IMR-90 (cell line): ENCODE data around the gene CHMP3. TPM values are rescaled to one million over a fixed set of nuclear protein-coding genes. Genes with fewer than 3 reads are reported as not detected.

Experiments used
- ATAC-seq: fragments of 200-7000 bp; cut with Tn5 transposase; 2 replicates; pipeline ENCODE4 v1.9.1; 2020; ENCODE audit warnings: low read depth, mild to moderate bottlenecking, moderate library complexity
- BruUV-seq: library from RNA; stranded (reverse); fragments of 400-500 nt; replicated peaks from 2 replicates; lab custom pipeline; 2021; lab: Mats Ljungman, UMichigan
- CTCF ChIA-PET: fragments of 300-600 bp; formaldehyde crosslinking; extraction: SDS; loops from one replicate; lab custom pipeline; 2021; ENCODE audit warnings: antibody characterized with exemption; lab: Yijun Ruan, JAX
- POLR2A ChIA-PET: fragments of 300-600 bp; sonication (Branson Sonifier 250); formaldehyde crosslinking; loops from one replicate; lab custom pipeline; 2022; ENCODE audit warnings: antibody characterized with exemption; ENCODE audit not compliant: unreplicated experiment; lab: Charles Lee
- DNase-seq: peaks from one replicate; pipeline ENCODE4 v3.0.0; 2013
- H2AFZ ChIP-seq: replicated peaks from 2 replicates; pipeline ENCODE3; 2013; ENCODE audit warnings: low read length, mild to moderate bottlenecking; ENCODE audit not compliant: poor library complexity
- H2AK5ac ChIP-seq: 2 replicates; pipeline ENCODE4 v1.6.1; 2013; ENCODE audit warnings: low read depth, low read length, inconsistent platforms
- H2AK9ac ChIP-seq: replicated peaks from 2 replicates; pipeline ENCODE3; 2013; ENCODE audit warnings: mild to moderate bottlenecking, low read depth, low read length, moderate library complexity; ENCODE audit not compliant: poor library complexity
- H2BK120ac ChIP-seq: 2 replicates; pipeline ENCODE4 v1.6.1; 2013; ENCODE audit warnings: low read depth, low read length, inconsistent platforms
- H2BK15ac ChIP-seq: 3 replicates; pipeline ENCODE4 v1.6.1; 2013; ENCODE audit warnings: low read depth, low read length, inconsistent platforms
- H2BK20ac ChIP-seq: 2 replicates; pipeline ENCODE4 v1.6.1; 2013; ENCODE audit warnings: low read depth, mild to moderate bottlenecking, inconsistent platforms, low read length, moderate library complexity
- H2BK5ac ChIP-seq: 2 replicates; pipeline ENCODE4 v1.6.1; 2013; ENCODE audit warnings: mild to moderate bottlenecking, low read depth, low read length, inconsistent platforms; ENCODE audit not compliant: poor library complexity, severe bottlenecking
- H3K14ac ChIP-seq: replicated peaks from 2 replicates; pipeline ENCODE4 v1.6.1; 2013; ENCODE audit warnings: low read depth, low read length, inconsistent platforms
- H3K18ac ChIP-seq: 2 replicates; pipeline ENCODE4 v1.6.1; 2013; ENCODE audit warnings: low read depth, low read length, control low read depth
- H3K23ac ChIP-seq: 2 replicates; pipeline ENCODE4 v1.6.1; 2013; ENCODE audit warnings: low read depth, low read length, inconsistent platforms
- H3K27ac ChIP-seq: 2 replicates; pipeline ENCODE4 v1.5.1; 2013; ENCODE audit warnings: mild to moderate bottlenecking, control low read depth, low read length; ENCODE audit not compliant: insufficient read depth
- H3K27me3 ChIP-seq: 2 replicates; pipeline ENCODE4 v1.6.1; 2013; ENCODE audit warnings: low read length; ENCODE audit not compliant: control insufficient read depth, insufficient read depth
- H3K36me3 ChIP-seq: 2 replicates; pipeline ENCODE4 v1.6.1; 2013; ENCODE audit warnings: low read length, mixed read lengths; ENCODE audit not compliant: control insufficient read depth, insufficient read depth
- H3K4ac ChIP-seq: 2 replicates; pipeline ENCODE4 v1.6.1; 2013; ENCODE audit warnings: low read depth, low read length, inconsistent platforms
- H3K4me1 ChIP-seq: 2 replicates; pipeline ENCODE4 v1.6.1; 2013; ENCODE audit warnings: low read length, mixed read lengths; ENCODE audit not compliant: control insufficient read depth, insufficient read depth
- H3K4me2 ChIP-seq: 2 replicates; pipeline ENCODE4 v1.6.1; 2013; ENCODE audit warnings: low read depth, mild to moderate bottlenecking, control low read depth, low read length, moderate library complexity
- H3K4me3 ChIP-seq: 2 replicates; pipeline ENCODE4 v1.5.1; 2013; ENCODE audit warnings: low read depth, mild to moderate bottlenecking, control low read depth, low read length, moderate library complexity; ENCODE audit not compliant: insufficient read depth
- H3K56ac ChIP-seq: 2 replicates; pipeline ENCODE4 v1.6.1; 2013; ENCODE audit warnings: low read length, inconsistent platforms; ENCODE audit not compliant: insufficient read depth; ENCODE audit errors: extremely low read depth
- H3K79me1 ChIP-seq, 2 experiments: 2 replicates each; pipeline ENCODE4 v1.6.1; 2013; ENCODE audit warnings: low read length in 2 of 2, inconsistent platforms in 1 of 2, low read depth in 1 of 2
- H3K9ac ChIP-seq: 2 replicates; pipeline ENCODE4 v1.6.1; 2013; ENCODE audit warnings: low read depth, low read length, control low read depth
- H3K9me1 ChIP-seq: 2 replicates; pipeline ENCODE4 v1.6.1; 2013; ENCODE audit warnings: low read length, inconsistent platforms; ENCODE audit not compliant: insufficient read depth
- H3K9me3 ChIP-seq: 2 replicates; pipeline ENCODE4 v1.6.1; 2013; ENCODE audit warnings: low read length; ENCODE audit not compliant: control insufficient read depth, insufficient read depth
- H4K20me1 ChIP-seq: 2 replicates; pipeline ENCODE4 v1.6.1; 2013; ENCODE audit warnings: low read length, inconsistent platforms; ENCODE audit not compliant: insufficient read depth
- H4K5ac ChIP-seq: 2 replicates; pipeline ENCODE4 v1.6.1; 2013; ENCODE audit warnings: mild to moderate bottlenecking, low read depth, low read length, control low read depth
- H4K8ac ChIP-seq, 2 experiments: 2 replicates each; pipeline ENCODE4 v1.6.1; 2013; ENCODE audit warnings: low read depth in 2 of 2, low read length in 2 of 2, control low read depth in 1 of 2, inconsistent platforms in 1 of 2
- H4K91ac ChIP-seq: 2 replicates; pipeline ENCODE4 v1.6.1; 2013; ENCODE audit warnings: low read depth, low read length, inconsistent platforms; ENCODE audit not compliant: insufficient read depth
- BHLHE40 ChIP-seq: fragments of 150-350 bp; IDR thresholded peaks from 2 replicates; pipeline ENCODE4 v1.6.1; 2016; ENCODE audit warnings: mild to moderate bottlenecking, low read depth, low read length
- CEBPB ChIP-seq: IDR thresholded peaks from 2 replicates; pipeline ENCODE4 v1.6.1; 2012; ENCODE audit warnings: low read depth, low read length, improper control_type of control experiment
- CHD1 ChIP-seq: IDR thresholded peaks from 2 replicates; pipeline ENCODE4 v1.6.1; 2012; ENCODE audit warnings: low read depth, low read length, improper control_type of control experiment
- CTCF ChIP-seq: conservative IDR thresholded peaks from 2 replicates; pipeline ENCODE4 v1.5.1; 2012; ENCODE audit warnings: mild to moderate bottlenecking, low read depth, low read length, improper control_type of control experiment
- ELK1 ChIP-seq: fragments of 150-350 bp; IDR thresholded peaks from 2 replicates; pipeline ENCODE4 v1.6.1; 2016; ENCODE audit warnings: low read depth, mild to moderate bottlenecking, low read length, moderate library complexity, borderline replicate concordance
- FOS ChIP-seq: fragments of 150-350 bp; IDR thresholded peaks from 2 replicates; pipeline ENCODE4 v1.6.1; 2016; ENCODE audit warnings: low read depth, low read length
- MAFK ChIP-seq: IDR thresholded peaks from 2 replicates; pipeline ENCODE4 v1.6.1; 2012; ENCODE audit warnings: low read depth, low read length, improper control_type of control experiment
- MAZ ChIP-seq: IDR thresholded peaks from 2 replicates; pipeline ENCODE4 v1.6.1; 2012; ENCODE audit warnings: low read depth, mild to moderate bottlenecking, low read length, improper control_type of control experiment, moderate library complexity, borderline replicate concordance
- MXI1 ChIP-seq: IDR thresholded peaks from 2 replicates; pipeline ENCODE4 v1.6.1; 2012; ENCODE audit warnings: low read depth, mild to moderate bottlenecking, low read length, moderate library complexity, borderline replicate concordance
- NFE2L2 ChIP-seq: fragments of 150-350 bp; IDR thresholded peaks from 2 replicates; pipeline ENCODE4 v1.6.1; 2016; ENCODE audit warnings: low read depth, mild to moderate bottlenecking, low read length
- POLR2A ChIP-seq: IDR thresholded peaks from 2 replicates; pipeline ENCODE4 v1.6.1; 2012; ENCODE audit warnings: mild to moderate bottlenecking, low read depth, low read length
- RAD21 ChIP-seq: IDR thresholded peaks from 2 replicates; pipeline ENCODE4 v1.6.1; 2012; ENCODE audit warnings: low read length, improper control_type of control experiment
- RCOR1 ChIP-seq: IDR thresholded peaks from 2 replicates; pipeline ENCODE4 v1.6.1; 2012; ENCODE audit warnings: mild to moderate bottlenecking, low read length, improper control_type of control experiment; ENCODE audit not compliant: insufficient replicate concordance
- RFX5 ChIP-seq: IDR thresholded peaks from 2 replicates; pipeline ENCODE4 v1.8.0; 2012; ENCODE audit warnings: low read depth, mild to moderate bottlenecking, low read length, moderate library complexity
- SMC3 ChIP-seq: fragments of 150-350 bp; IDR thresholded peaks from 2 replicates; pipeline ENCODE4 v1.6.1; 2016; ENCODE audit warnings: low read depth, mild to moderate bottlenecking, antibody characterized with exemption, low read length, moderate library complexity
- USF2 ChIP-seq: fragments of 150-350 bp; IDR thresholded peaks from 2 replicates; pipeline ENCODE4 v1.6.1; 2017; ENCODE audit warnings: mild to moderate bottlenecking, antibody characterized with exemption, low read length, low read depth
- WGBS, 2 experiments: methylation state at CpG; one replicate each; pipeline versions ENCODE4 v1.1.5 to v1.1.7; 2013; ENCODE audit warnings: missing lambda C conversion rate in 2 of 2; ENCODE audit not compliant: insufficient read length in 1 of 2; ENCODE audit errors: extremely low coverage in 2 of 2; 5-methylcytosine and 5-hydroxymethylcytosine counted together
- dilution Hi-C: fragments of 300-500 bp; cut with HindIII; formaldehyde crosslinking; loops from one replicate; pipeline ENCODE4 v1.14.3; 2018; ENCODE audit warnings: low sequenced_read_pairs; ENCODE audit not compliant: unreplicated experiment
- in situ Hi-C: fragments of 300-500 bp; cut with MboI; formaldehyde crosslinking; loops from 3 replicates; pipeline ENCODE4 v1.14.3; 2019; ENCODE audit warnings: low sequenced_read_pairs, inconsistent platforms, mixed read lengths
- intact Hi-C: fragments of 100-400 bp; cut with micrococcal nuclease; formaldehyde crosslinking; loops from 2 replicates; pipeline ENCODE4 v1.10.0; 2022
- polyA plus RNA-seq, 3 experiments: library from polyadenylated mRNA; depleted of rRNA; stranded (reverse); fragments of >200 nt; gene quantifications; 2 replicates each; pipeline ENCODE4 v1.2.3, GENCODE V29; 2012; ENCODE audit warnings: low replicate concordance in 1 of 3
- total RNA-seq: library from RNA; depleted of rRNA; stranded (reverse); fragments of >200 nt; gene quantifications from 2 replicates; pipeline ENCODE4 v1.2.3, GENCODE V29; 2012

Gene CHMP3
- total and polyA plus RNA-seq, 2 of the 4 experiments (the other 2 are of a cell fraction): 38.4 to 84.6 TPM

- CTCF ChIA-PET: no interaction called here
- Histone ChIP-seq H2AK5ac (no peak overlapping the region), H3K4me1 (peaks cover 6% of the 10 kb centered on the region; the same call in 1 of the 2 replicates), H4K8ac (no peak overlapping the region), H4K5ac (no peak overlapping the region), H3K9me1 (0 out of 2 replicates have a peak, but pooled peaks cover 4% of the 10 kb centered on the region), H3K14ac (no peak overlapping the region), H3K18ac (no peak overlapping the region), H2BK15ac (no peak overlapping the region), H3K9me3 (no peaks in the 10 kb centered on the region), H3K27ac (no peak overlapping the region), H4K91ac (no peak overlapping the region), H4K20me1 (peaks cover 3% of the 10 kb centered on the region), H2AK9ac (no peak overlapping the region), H3K23ac (no peak overlapping the region), H3K4ac (no peak overlapping the region), H3K27me3 (no peaks in the 10 kb centered on the region), H2BK20ac (no peak overlapping the region), H2AFZ (no peak overlapping the region), H3K4me3 (no peak overlapping the region), H3K79me1 (peaks cover 20 to 37% of the 10 kb centered on the region in 2 experiments), H3K9ac (no peak overlapping the region), H2BK120ac (no peak overlapping the region), H3K36me3 (peaks cover 42% of the 10 kb centered on the region), H3K56ac (no peak overlapping the region), H2BK5ac (no peak overlapping the region), H3K4me2 (no peak overlapping the region)
- dilution Hi-C loops (no loop called here), in situ Hi-C loops (no loop called here), intact Hi-C loops (no loop called here)
- BruUV-seq: no TSS peak
- POLR2A ChIA-PET: no interaction called here
- TF ChIP-seq RCOR1 (no peak), BHLHE40 (no peak), RAD21 (no peak), USF2 (no peak), MAZ (no peak), ELK1 (no peak), CTCF (no peak), MXI1 (no peak), CEBPB (no peak), NFE2L2 (no peak), MAFK (no peak), POLR2A (no peak), SMC3 (no peak), CHD1 (no peak), FOS (no peak), RFX5 (no peak)
- ATAC-seq (no peak), DNase-seq (no peak)
- WGBS, 2 experiments: no CpG with 5 or more reads among the region's 6 CpGs
Observed at GRCh38 chr2:86471637-86472036, 91.6 kb downstream of the CHMP3 start.
